Neural cell (in vitro differentiated cells): ENCODE results near the gene TMEM106B.

Experiments used
- CTCF ChIP-seq: fragments of 450-650 bp; IDR thresholded peaks from 2 replicates; pipeline ENCODE4 v1.5.1; 2014; ENCODE audit warnings: antibody characterized with exemption, mild to moderate bottlenecking, moderate library complexity; ENCODE audit not compliant: poor library complexity, severe bottlenecking
- EP300 ChIP-seq: fragments of 450-650 bp; conservative IDR thresholded peaks from 2 replicates; pipeline ENCODE4 v1.6.1; 2014; ENCODE audit warnings: antibody characterized with exemption, mild to moderate bottlenecking, moderate library complexity; ENCODE audit not compliant: poor library complexity, severe bottlenecking
- EZH2 ChIP-seq: fragments of 200-600, 300-800 bp; shearing (Covaris generic), sonication (generic); IDR thresholded peaks from 2 replicates; pipeline ENCODE4 v1.6.1; 2014; ENCODE audit warnings: antibody characterized with exemption, low read length, borderline replicate concordance, mild to moderate bottlenecking; ENCODE audit not compliant: insufficient read depth, poor library complexity, severe bottlenecking
- RAD21 ChIP-seq: fragments of 450-650 bp; conservative IDR thresholded peaks from 2 replicates; pipeline ENCODE4 v1.6.1; 2014; ENCODE audit warnings: antibody characterized with exemption, mild to moderate bottlenecking, moderate library complexity
- REST ChIP-seq: IDR thresholded peaks from 2 replicates; pipeline ENCODE4 v1.6.1; 2012; ENCODE audit warnings: borderline replicate concordance
- TAF1 ChIP-seq: IDR thresholded peaks from 2 replicates; pipeline ENCODE4 v1.6.1; 2012; ENCODE audit warnings: low read depth

GRCh38 chr7:12267542-12267941 is 56.4 kb downstream of the TMEM106B start:
- no peak for TF ChIP-seq CTCF
- TF ChIP-seq EP300, result no peak
- no peak for TF ChIP-seq REST
- no peak for TF ChIP-seq EZH2
- TF ChIP-seq TAF1, result no peak
- TF ChIP-seq RAD21, result no peak
